NT2/D1 (cell line): Measurements from ENCODE around the gene NECTIN4.

ENCODE experiments used
- DNase-seq: peaks from one replicate; pipeline ENCODE4 v3.0.0-alpha.2; 2011; ENCODE audit warnings: low read depth, low spot score
- H3K27me3 ChIP-seq: 2 replicates; pipeline ENCODE4 v1.6.0; 2011; ENCODE audit warnings: mild to moderate bottlenecking; ENCODE audit not compliant: insufficient read length, insufficient read depth
- H3K36me3 ChIP-seq: 2 replicates; pipeline ENCODE4 v1.6.1; 2011; ENCODE audit warnings: mild to moderate bottlenecking, low read length, mixed read lengths; ENCODE audit not compliant: insufficient read depth, insufficient read length
- H3K4me1 ChIP-seq: 2 replicates; pipeline ENCODE4 v1.5.1; 2011; ENCODE audit not compliant: insufficient read depth, insufficient read length
- H3K4me3 ChIP-seq: 2 replicates; pipeline ENCODE4 v1.5.1; 2011; ENCODE audit warnings: low read depth; ENCODE audit not compliant: insufficient read length
- H3K9ac ChIP-seq: 2 replicates; pipeline ENCODE4 v1.6.0; 2011; ENCODE audit warnings: low read depth; ENCODE audit not compliant: insufficient read length
- H3K9me3 ChIP-seq: 2 replicates; pipeline ENCODE4 v1.5.1; 2011; ENCODE audit warnings: mild to moderate bottlenecking, low read length; ENCODE audit not compliant: insufficient read depth
- SUZ12 ChIP-seq: IDR thresholded peaks from 2 replicates; pipeline ENCODE4 v1.6.1; 2011; ENCODE audit not compliant: insufficient read length, insufficient read depth; ENCODE audit errors: extremely low read depth
- YY1 ChIP-seq: IDR thresholded peaks from 2 replicates; pipeline ENCODE4 v1.6.1; 2011; ENCODE audit not compliant: insufficient read length, insufficient read depth
- ZNF274 ChIP-seq: IDR thresholded peaks from 2 replicates; pipeline ENCODE4 v1.6.1; 2011; ENCODE audit warnings: mild to moderate bottlenecking, low read depth, low read length

The NECTIN4 gene

GRCh38 chr1:161130266-161130665 lies 40.9 kb upstream of the NECTIN4 start:
- no peak for DNase-seq
- Histone ChIP-seq H3K9me3 (no peaks in the 10 kb centered on the region), H3K4me3 (no peak overlapping the region), H3K9ac (no peak overlapping the region), H3K4me1 (no peaks in the 10 kb centered on the region), H3K36me3 (peaks cover 59% of the 10 kb centered on the region), H3K27me3 (no peaks in the 10 kb centered on the region)
- TF ChIP-seq SUZ12 (no peak), ZNF274 (no peak), YY1 (no peak)

- peaks cover 64% of the 10 kb centered on the region for H3K36me3 ChIP-seq
- no peaks in the 10 kb centered on the region for H3K9me3 ChIP-seq
- no peak overlapping the region for H3K4me3 ChIP-seq
- TF ChIP-seq YY1 = no peak
- H3K27me3 ChIP-seq = no peaks in the 10 kb centered on the region
- no peak for DNase-seq
- H3K4me1 ChIP-seq = no peaks in the 10 kb centered on the region
- H3K9ac ChIP-seq = no peak overlapping the region
These were observed 39.4 kb upstream of the NECTIN4 start for GRCh38 chr1:161128591-161129420.

- Histone ChIP-seq H3K36me3 (peaks cover 74% of the 10 kb centered on the region), H3K4me3 (no peak overlapping the region), H3K27me3 (no peaks in the 10 kb centered on the region), H3K4me1 (no peaks in the 10 kb centered on the region), H3K9ac (no peak overlapping the region), H3K9me3 (no peaks in the 10 kb centered on the region)
- no peak for TF ChIP-seq ZNF274
- no peak for TF ChIP-seq SUZ12
- TF ChIP-seq YY1 = no peak
- no peak for DNase-seq
These were observed 38.3 kb upstream of the NECTIN4 start for GRCh38 chr1:161127649-161128048.

- peaks cover 10% of the 10 kb centered on the region for H3K4me1 ChIP-seq
- peaks cover 87% of the 10 kb centered on the region for H3K36me3 ChIP-seq
- no peak for TF ChIP-seq ZNF274
- no peak for TF ChIP-seq YY1
- no peak for TF ChIP-seq SUZ12
- DNase-seq = no peak
- no peaks in the 10 kb centered on the region for H3K27me3 ChIP-seq
- H3K4me3 ChIP-seq = no peak overlapping the region
- no peaks in the 10 kb centered on the region for H3K9me3 ChIP-seq
- H3K9ac ChIP-seq = no peak overlapping the region
These were observed 33.6 kb upstream of the NECTIN4 start for GRCh38 chr1:161122967-161123366.

GRCh38 chr1:161121834-161122233 lies 32.5 kb upstream of the NECTIN4 start:
- Histone ChIP-seq H3K27me3 (no peaks in the 10 kb centered on the region), H3K4me3 (no peak overlapping the region), H3K4me1 (peaks cover 10% of the 10 kb centered on the region), H3K36me3 (peaks cover 75% of the 10 kb centered on the region), H3K9ac (no peak overlapping the region), H3K9me3 (no peaks in the 10 kb centered on the region)
- DNase-seq = no peak
- TF ChIP-seq SUZ12 (no peak), YY1 (no peak), ZNF274 (no peak)

- H3K36me3 ChIP-seq = peaks cover 76% of the 10 kb centered on the region
- TF ChIP-seq YY1 = no peak
- TF ChIP-seq SUZ12 = no peak
- no peak for TF ChIP-seq ZNF274
- no peaks in the 10 kb centered on the region for H3K27me3 ChIP-seq
- H3K4me3 ChIP-seq = no peak overlapping the region
- H3K4me1 ChIP-seq = peaks cover 10% of the 10 kb centered on the region
- DNase-seq = no peak
- no peaks in the 10 kb centered on the region for H3K9me3 ChIP-seq
- H3K9ac ChIP-seq = no peak overlapping the region
These were observed 31.8 kb upstream of the NECTIN4 start for GRCh38 chr1:161121042-161121650.

GRCh38 chr1:161119092-161119903 lies 29.9 kb upstream of the NECTIN4 start:
- no peak for TF ChIP-seq ZNF274
- no peak for TF ChIP-seq YY1
- TF ChIP-seq SUZ12 = no peak

More at GRCh38 chr1:161119092-161119903, 29.9 kb upstream of the NECTIN4 start:
- peak overlapping the region; percentile 90 for H3K9ac ChIP-seq
- peaks cover 10% of the 10 kb centered on the region for H3K4me1 ChIP-seq
- no peak for DNase-seq
- H3K27me3 ChIP-seq = no peaks in the 10 kb centered on the region
- peak overlapping the region; percentile 91 for H3K4me3 ChIP-seq
- H3K36me3 ChIP-seq = peaks cover 76% of the 10 kb centered on the region
- H3K9me3 ChIP-seq = no peaks in the 10 kb centered on the region
